ENCODE measurements around the gene TMEM164. TPM values are rescaled to one million over a fixed set of nuclear protein-coding genes. Genes with fewer than 3 reads are reported as not detected.

TMEM164 gene
- polyA plus RNA-seq, 1 donor: 44.6 TPM

GRCh38 chrX:110062919-110063318, 60.0 kb downstream of the TMEM164 start:
- Histone ChIP-seq H3K4me1 (ENCODE audit: control insufficient read depth, insufficient read depth, low read length) (no peaks in the 10 kb centered on the region), H3K27ac (ENCODE audit: low read length) (no peak overlapping the region), H3K36me3 (ENCODE audit: control insufficient read depth, insufficient read depth, low read length) (peaks cover 1% of the 10 kb centered on the region), H3K4me3 (ENCODE audit: low read length) (no peak overlapping the region), H3K9me3 (ENCODE audit: control insufficient read depth, low read depth, low read length) (no peaks in the 10 kb centered on the region), H3K27me3 (ENCODE audit: control insufficient read depth, insufficient read depth, low read length) (no peaks in the 10 kb centered on the region)
- DNase-seq: no peak
- WGBS (ENCODE audit: insufficient coverage, low lambda C conversion rate): no CpG with 5 or more reads among the region's 1 CpG

- Histone ChIP-seq H3K27me3 (ENCODE audit: control insufficient read depth, insufficient read depth, low read length) (no peaks in the 10 kb centered on the region), H3K4me3 (ENCODE audit: low read length) (no peak overlapping the region), H3K27ac (ENCODE audit: low read length) (no peak overlapping the region), H3K4me1 (ENCODE audit: control insufficient read depth, insufficient read depth, low read length) (no peaks in the 10 kb centered on the region), H3K9me3 (ENCODE audit: control insufficient read depth, low read depth, low read length) (no peaks in the 10 kb centered on the region), H3K36me3 (ENCODE audit: control insufficient read depth, insufficient read depth, low read length) (peaks cover 4% of the 10 kb centered on the region)
- 20% methylated on average over 1 of the region's 7 CpGs for WGBS (ENCODE audit: insufficient coverage, low lambda C conversion rate)
- DNase-seq: no peak
Measured at GRCh38 chrX:110066488-110067225, 63.7 kb downstream of the TMEM164 start.

- no CpG with 5 or more reads among the region's 2 CpGs for WGBS (ENCODE audit: insufficient coverage, low lambda C conversion rate)
- Histone ChIP-seq H3K4me1 (ENCODE audit: control insufficient read depth, insufficient read depth, low read length) (no peaks in the 10 kb centered on the region), H3K27ac (ENCODE audit: low read length) (no peak overlapping the region), H3K27me3 (ENCODE audit: control insufficient read depth, insufficient read depth, low read length) (no peaks in the 10 kb centered on the region), H3K36me3 (ENCODE audit: control insufficient read depth, insufficient read depth, low read length) (peaks cover 8% of the 10 kb centered on the region), H3K9me3 (ENCODE audit: control insufficient read depth, low read depth, low read length) (no peaks in the 10 kb centered on the region), H3K4me3 (ENCODE audit: low read length) (no peak overlapping the region)
- DNase-seq: no peak
Measured at GRCh38 chrX:110070970-110071369, 68.1 kb downstream of the TMEM164 start.

- DNase-seq: no peak
- no peak overlapping the region for H3K27ac ChIP-seq (ENCODE audit: low read length)
- H3K4me3 ChIP-seq (ENCODE audit: low read length): no peak overlapping the region
Measured at GRCh38 chrX:110081320-110081719, 78.4 kb downstream of the TMEM164 start.

GRCh38 chrX:110081740-110082139, 78.8 kb downstream of the TMEM164 start:
- WGBS (ENCODE audit: insufficient coverage, low lambda C conversion rate): no CpG with 5 or more reads among the region's 1 CpG
- H3K27ac ChIP-seq (ENCODE audit: low read length): no peak overlapping the region
- DNase-seq: no peak

More at GRCh38 chrX:110081320-110081719, 78.4 kb downstream of the TMEM164 start:
- Histone ChIP-seq H3K36me3 (ENCODE audit: control insufficient read depth, insufficient read depth, low read length) (no peaks in the 10 kb centered on the region), H3K4me1 (ENCODE audit: control insufficient read depth, insufficient read depth, low read length) (peaks cover 5% of the 10 kb centered on the region), H3K27me3 (ENCODE audit: control insufficient read depth, insufficient read depth, low read length) (no peaks in the 10 kb centered on the region), H3K9me3 (ENCODE audit: control insufficient read depth, low read depth, low read length) (no peaks in the 10 kb centered on the region)

GRCh38 chrX:110082161-110082560, 79.2 kb downstream of the TMEM164 start:
- no peaks in the 10 kb centered on the region for H3K27me3 ChIP-seq (ENCODE audit: control insufficient read depth, insufficient read depth, low read length)
- DNase-seq: peak in 1 of 2 donors; percentile 2

More at GRCh38 chrX:110081740-110082139, 78.8 kb downstream of the TMEM164 start:
- Histone ChIP-seq H3K4me1 (ENCODE audit: control insufficient read depth, insufficient read depth, low read length) (peaks cover 5% of the 10 kb centered on the region), H3K9me3 (ENCODE audit: control insufficient read depth, low read depth, low read length) (no peaks in the 10 kb centered on the region), H3K4me3 (ENCODE audit: low read length) (no peak overlapping the region), H3K36me3 (ENCODE audit: control insufficient read depth, insufficient read depth, low read length) (no peaks in the 10 kb centered on the region), H3K27me3 (ENCODE audit: control insufficient read depth, insufficient read depth, low read length) (no peaks in the 10 kb centered on the region)

GRCh38 chrX:110086162-110086915, 83.4 kb downstream of the TMEM164 start:
- DNase-seq: no peak
- Histone ChIP-seq H3K4me1 (ENCODE audit: control insufficient read depth, insufficient read depth, low read length) (peaks cover 8% of the 10 kb centered on the region), H3K4me3 (ENCODE audit: low read length) (no peak overlapping the region), H3K27ac (ENCODE audit: low read length) (peak overlapping the region; percentile 56), H3K36me3 (ENCODE audit: control insufficient read depth, insufficient read depth, low read length) (no peaks in the 10 kb centered on the region), H3K9me3 (ENCODE audit: control insufficient read depth, low read depth, low read length) (no peaks in the 10 kb centered on the region), H3K27me3 (ENCODE audit: control insufficient read depth, insufficient read depth, low read length) (no peaks in the 10 kb centered on the region)

More at GRCh38 chrX:110082161-110082560, 79.2 kb downstream of the TMEM164 start:
- Histone ChIP-seq H3K4me1 (ENCODE audit: control insufficient read depth, insufficient read depth, low read length) (peaks cover 5% of the 10 kb centered on the region), H3K4me3 (ENCODE audit: low read length) (no peak overlapping the region), H3K9me3 (ENCODE audit: control insufficient read depth, low read depth, low read length) (no peaks in the 10 kb centered on the region), H3K27ac (ENCODE audit: low read length) (no peak overlapping the region), H3K36me3 (ENCODE audit: control insufficient read depth, insufficient read depth, low read length) (no peaks in the 10 kb centered on the region)
- WGBS (ENCODE audit: insufficient coverage, low lambda C conversion rate): no CpG with 5 or more reads among the region's 4 CpGs

- Histone ChIP-seq H3K4me1 (ENCODE audit: control insufficient read depth, insufficient read depth, low read length) (peaks cover 8% of the 10 kb centered on the region), H3K27ac (ENCODE audit: low read length) (peak overlapping the region; percentile 56), H3K4me3 (ENCODE audit: low read length) (no peak overlapping the region), H3K36me3 (ENCODE audit: control insufficient read depth, insufficient read depth, low read length) (no peaks in the 10 kb centered on the region), H3K27me3 (ENCODE audit: control insufficient read depth, insufficient read depth, low read length) (no peaks in the 10 kb centered on the region), H3K9me3 (ENCODE audit: control insufficient read depth, low read depth, low read length) (no peaks in the 10 kb centered on the region)
- peak; percentile 23 to 56 for DNase-seq
- no CpG with 5 or more reads among the region's 2 CpGs for WGBS (ENCODE audit: insufficient coverage, low lambda C conversion rate)
Measured at GRCh38 chrX:110086916-110087484, 84.1 kb downstream of the TMEM164 start.

GRCh38 chrX:110087485-110088356, 84.8 kb downstream of the TMEM164 start:
- peak overlapping the region; percentile 56 for H3K27ac ChIP-seq (ENCODE audit: low read length)
- peak; percentile 40 to 48 for DNase-seq
- H3K27me3 ChIP-seq (ENCODE audit: control insufficient read depth, insufficient read depth, low read length): no peaks in the 10 kb centered on the region
- no CpG with 5 or more reads among the region's 4 CpGs for WGBS (ENCODE audit: insufficient coverage, low lambda C conversion rate)
- H3K9me3 ChIP-seq (ENCODE audit: control insufficient read depth, low read depth, low read length): no peaks in the 10 kb centered on the region
- H3K4me3 ChIP-seq (ENCODE audit: low read length): no peak overlapping the region
- H3K36me3 ChIP-seq (ENCODE audit: control insufficient read depth, insufficient read depth, low read length): no peaks in the 10 kb centered on the region
- H3K4me1 ChIP-seq (ENCODE audit: control insufficient read depth, insufficient read depth, low read length): peaks cover 8% of the 10 kb centered on the region
